Type B pancreatic cell (in vitro differentiated cells): Measurements from ENCODE around the gene PHLPP1. TPM values are rescaled to one million over a fixed set of nuclear protein-coding genes. Genes with fewer than 3 reads are reported as not detected.

Source experiments
- DNase-seq: peaks from one replicate; pipeline ENCODE4 v3.0.0; 2021; ENCODE audit warnings: mixed read lengths; ENCODE audit not compliant: unreplicated experiment; ENCODE audit errors: extremely low spot score
- H3K27ac Mint-ChIP-seq: 2 replicates; pipeline ENCODE4 v1.8.0; 2021; ENCODE audit warnings: mild to moderate bottlenecking, mixed read lengths
- H3K27me3 Mint-ChIP-seq: 2 replicates; pipeline ENCODE4 v1.8.0; 2021; ENCODE audit warnings: mixed read lengths
- H3K36me3 Mint-ChIP-seq: 2 replicates; pipeline ENCODE4 v1.8.0; 2021; ENCODE audit warnings: mixed read lengths
- H3K4me1 Mint-ChIP-seq: one replicate; pipeline ENCODE4 v1.8.0; 2021; ENCODE audit warnings: mixed read lengths; ENCODE audit not compliant: unreplicated experiment
- H3K4me3 Mint-ChIP-seq: 2 replicates; pipeline ENCODE4 v1.8.0; 2021; ENCODE audit warnings: mild to moderate bottlenecking, mixed read lengths
- H3K9me3 Mint-ChIP-seq: 2 replicates; pipeline ENCODE4 v1.8.0; 2021; ENCODE audit warnings: mixed read lengths
- total RNA-seq: library from RNA; stranded (reverse); gene quantifications from 2 replicates; pipeline ENCODE4 v1.2.1, GENCODE V29; 2021; ENCODE audit warnings: low replicate concordance
- TF ChIP-seq, protein P1 (sequence below): fragments of 200-600 bp; sonication (generic); conservative IDR thresholded peaks from 2 replicates; pipeline ENCODE4 v1.5.0; 2021; ENCODE audit warnings: antibody characterized with exemption, mild to moderate bottlenecking

The PHLPP1 gene
- total RNA-seq, 1 donor from 2014 or later, result 28.5 TPM

DNA sequence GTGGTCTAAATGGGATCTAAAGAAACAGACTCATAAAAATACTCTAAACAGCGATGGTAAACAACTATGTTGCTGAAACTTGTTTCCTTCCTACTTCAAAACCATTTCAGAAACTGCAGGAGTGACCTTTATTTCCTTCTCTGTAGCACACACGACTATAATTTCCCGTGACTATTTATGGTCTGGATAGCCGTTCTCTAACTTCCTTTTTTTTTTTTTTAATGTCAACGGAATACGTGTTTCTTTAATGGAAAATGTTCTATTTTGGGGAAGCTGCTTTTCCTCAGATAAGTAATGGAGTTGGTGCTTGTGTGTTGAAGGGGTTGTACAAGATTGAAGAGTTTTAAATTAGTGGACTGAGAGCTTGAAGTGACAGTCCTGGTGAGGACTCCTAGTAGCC is 224.1 kb downstream of the PHLPP1 start:
- Mint-ChIP-seq H3K36me3 (peaks cover 14% of the 10 kb centered on the region), H3K27me3 (no peaks in the 10 kb centered on the region), H3K27ac (no peak overlapping the region), H3K4me1 (no peaks in the 10 kb centered on the region), H3K4me3 (no peak overlapping the region), H3K9me3 (no peaks in the 10 kb centered on the region)
- TF ChIP-seq, protein P1, sequence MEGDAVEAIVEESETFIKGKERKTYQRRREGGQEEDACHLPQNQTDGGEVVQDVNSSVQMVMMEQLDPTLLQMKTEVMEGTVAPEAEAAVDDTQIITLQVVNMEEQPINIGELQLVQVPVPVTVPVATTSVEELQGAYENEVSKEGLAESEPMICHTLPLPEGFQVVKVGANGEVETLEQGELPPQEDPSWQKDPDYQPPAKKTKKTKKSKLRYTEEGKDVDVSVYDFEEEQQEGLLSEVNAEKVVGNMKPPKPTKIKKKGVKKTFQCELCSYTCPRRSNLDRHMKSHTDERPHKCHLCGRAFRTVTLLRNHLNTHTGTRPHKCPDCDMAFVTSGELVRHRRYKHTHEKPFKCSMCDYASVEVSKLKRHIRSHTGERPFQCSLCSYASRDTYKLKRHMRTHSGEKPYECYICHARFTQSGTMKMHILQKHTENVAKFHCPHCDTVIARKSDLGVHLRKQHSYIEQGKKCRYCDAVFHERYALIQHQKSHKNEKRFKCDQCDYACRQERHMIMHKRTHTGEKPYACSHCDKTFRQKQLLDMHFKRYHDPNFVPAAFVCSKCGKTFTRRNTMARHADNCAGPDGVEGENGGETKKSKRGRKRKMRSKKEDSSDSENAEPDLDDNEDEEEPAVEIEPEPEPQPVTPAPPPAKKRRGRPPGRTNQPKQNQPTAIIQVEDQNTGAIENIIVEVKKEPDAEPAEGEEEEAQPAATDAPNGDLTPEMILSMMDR, result no peak
- no peak for DNase-seq

DNA sequence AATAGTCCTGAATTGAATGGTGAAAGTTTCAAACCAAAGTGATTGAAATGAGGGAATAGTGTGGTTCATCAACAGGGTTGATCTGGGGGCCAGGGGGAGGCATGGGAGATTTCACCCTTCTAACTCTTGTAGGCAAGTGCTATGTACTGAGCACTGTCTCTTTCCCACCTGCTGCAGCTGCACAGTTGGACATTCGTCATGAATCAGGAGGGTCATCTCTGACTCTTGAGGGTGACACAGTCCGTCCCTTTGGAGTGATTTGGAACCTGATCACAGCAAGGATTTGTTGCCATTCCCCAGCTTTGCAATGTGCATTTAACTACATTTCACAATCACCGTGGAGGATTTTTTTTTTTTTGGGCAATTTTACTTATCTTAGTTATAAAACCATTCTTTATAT is 224.6 kb downstream of the PHLPP1 start:
- no peak overlapping the region for H3K27ac Mint-ChIP-seq
- no peaks in the 10 kb centered on the region for H3K9me3 Mint-ChIP-seq
- peaks cover 16% of the 10 kb centered on the region for H3K36me3 Mint-ChIP-seq
- TF ChIP-seq, protein P1, result no peak
- no peaks in the 10 kb centered on the region for H3K4me1 Mint-ChIP-seq
- no peaks in the 10 kb centered on the region for H3K27me3 Mint-ChIP-seq
- no peak overlapping the region for H3K4me3 Mint-ChIP-seq
- DNase-seq, result no peak

DNA sequence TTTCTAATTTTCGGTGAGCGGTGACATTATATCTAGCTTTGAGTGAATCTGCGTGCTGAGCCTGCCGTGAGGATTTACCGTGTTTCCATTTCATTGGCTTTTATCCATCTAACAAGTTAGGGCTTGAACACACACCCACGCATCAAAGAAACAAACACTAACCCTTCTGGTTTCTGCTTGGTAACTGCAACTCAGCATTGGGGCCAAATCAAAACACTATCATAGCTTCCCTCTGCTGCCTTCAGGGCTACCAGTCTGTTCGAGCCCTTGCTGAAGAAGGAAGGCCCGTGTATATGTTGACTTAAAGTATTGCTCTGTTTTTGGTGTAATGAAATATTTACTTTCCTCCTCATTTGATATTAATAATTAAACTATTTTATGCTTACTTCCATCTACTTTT is 227.2 kb downstream of the PHLPP1 start:
- Mint-ChIP-seq H3K4me3 (no peak overlapping the region), H3K27ac (no peak overlapping the region), H3K36me3 (peaks cover 23% of the 10 kb centered on the region), H3K27me3 (no peaks in the 10 kb centered on the region), H3K4me1 (no peaks in the 10 kb centered on the region), H3K9me3 (no peaks in the 10 kb centered on the region)
- DNase-seq, result no peak
- TF ChIP-seq, protein P1, result no peak

- Mint-ChIP-seq H3K36me3 (peaks cover 27% of the 10 kb centered on the region), H3K4me1 (no peaks in the 10 kb centered on the region), H3K9me3 (no peaks in the 10 kb centered on the region), H3K4me3 (no peak overlapping the region), H3K27me3 (no peaks in the 10 kb centered on the region), H3K27ac (no peak overlapping the region)
- DNase-seq, result no peak
- TF ChIP-seq, protein P1, result no peak
These were observed 229.1 kb downstream of the PHLPP1 start for GRCh38 chr18:62944454-62944853.

GRCh38 chr18:62948788-62949187 is 233.4 kb downstream of the PHLPP1 start:
- H3K27me3 Mint-ChIP-seq, result no peaks in the 10 kb centered on the region
- H3K9me3 Mint-ChIP-seq, result no peaks in the 10 kb centered on the region
- no peaks in the 10 kb centered on the region for H3K4me1 Mint-ChIP-seq
- H3K4me3 Mint-ChIP-seq, result no peak overlapping the region
- no peak for DNase-seq
- H3K27ac Mint-ChIP-seq, result no peak overlapping the region
- TF ChIP-seq, protein P1, result no peak
- peaks cover 19% of the 10 kb centered on the region for H3K36me3 Mint-ChIP-seq

DNA sequence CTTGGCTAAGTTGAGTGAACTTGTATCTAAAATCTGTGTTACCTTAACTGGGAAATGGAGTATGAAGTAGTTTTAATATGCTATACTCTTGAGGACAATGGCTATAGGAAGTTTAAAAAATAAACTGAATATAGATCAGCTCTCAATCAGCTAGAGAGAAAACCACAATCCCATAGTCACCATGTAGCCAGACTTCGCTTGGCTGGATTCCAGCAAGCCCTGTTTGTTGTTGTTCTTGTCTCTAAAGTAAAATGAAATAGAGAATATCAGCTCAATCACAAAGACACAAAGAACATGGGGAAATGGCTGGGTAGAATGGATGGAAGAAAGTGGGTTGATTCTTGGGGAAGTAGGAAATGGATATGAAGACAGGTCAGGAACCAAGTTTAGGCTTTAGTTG is 234.9 kb downstream of the PHLPP1 start:
- H3K4me3 Mint-ChIP-seq, result no peak overlapping the region
- H3K36me3 Mint-ChIP-seq, result peaks cover 22% of the 10 kb centered on the region
- DNase-seq, result no peak
- H3K27ac Mint-ChIP-seq, result no peak overlapping the region
- H3K27me3 Mint-ChIP-seq, result no peaks in the 10 kb centered on the region
- no peaks in the 10 kb centered on the region for H3K4me1 Mint-ChIP-seq
- TF ChIP-seq, protein P1, result no peak
- no peaks in the 10 kb centered on the region for H3K9me3 Mint-ChIP-seq
